GM12874 (cell line): Measurements from ENCODE around the gene UGT1A4.

Experiments used
- TF ChIP-seq, protein P1 (sequence below): IDR thresholded peaks from 2 replicates; pipeline ENCODE4 v1.5.1; 2011; ENCODE audit warnings: low read depth, mild to moderate bottlenecking, control low read depth, low read length, moderate library complexity; ENCODE audit not compliant: insufficient read depth

UGT1A4 gene

GRCh38 chr2:233718552-233718951 lies at the start of gene UGT1A4:
TSS of gene UGT1A4 (plus strand) at chr2:233718736. CDS start at chr2:233718821, 85 bp downstream.
- TF ChIP-seq, protein P1, sequence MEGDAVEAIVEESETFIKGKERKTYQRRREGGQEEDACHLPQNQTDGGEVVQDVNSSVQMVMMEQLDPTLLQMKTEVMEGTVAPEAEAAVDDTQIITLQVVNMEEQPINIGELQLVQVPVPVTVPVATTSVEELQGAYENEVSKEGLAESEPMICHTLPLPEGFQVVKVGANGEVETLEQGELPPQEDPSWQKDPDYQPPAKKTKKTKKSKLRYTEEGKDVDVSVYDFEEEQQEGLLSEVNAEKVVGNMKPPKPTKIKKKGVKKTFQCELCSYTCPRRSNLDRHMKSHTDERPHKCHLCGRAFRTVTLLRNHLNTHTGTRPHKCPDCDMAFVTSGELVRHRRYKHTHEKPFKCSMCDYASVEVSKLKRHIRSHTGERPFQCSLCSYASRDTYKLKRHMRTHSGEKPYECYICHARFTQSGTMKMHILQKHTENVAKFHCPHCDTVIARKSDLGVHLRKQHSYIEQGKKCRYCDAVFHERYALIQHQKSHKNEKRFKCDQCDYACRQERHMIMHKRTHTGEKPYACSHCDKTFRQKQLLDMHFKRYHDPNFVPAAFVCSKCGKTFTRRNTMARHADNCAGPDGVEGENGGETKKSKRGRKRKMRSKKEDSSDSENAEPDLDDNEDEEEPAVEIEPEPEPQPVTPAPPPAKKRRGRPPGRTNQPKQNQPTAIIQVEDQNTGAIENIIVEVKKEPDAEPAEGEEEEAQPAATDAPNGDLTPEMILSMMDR, result no peak

GRCh38 chr2:233671290-233672161 lies 47.0 kb upstream of the UGT1A4 start, which contains the start of gene UGT1A9:
TSS of gene UGT1A9 (plus strand) at chr2:233671898. CDS start at chr2:233671935, 37 bp downstream.
- TF ChIP-seq, protein P1, result no peak

- TF ChIP-seq, protein P1, result no peak
Measured at GRCh38 chr2:233672886-233673285, 45.6 kb upstream of the UGT1A4 start.

DNA sequence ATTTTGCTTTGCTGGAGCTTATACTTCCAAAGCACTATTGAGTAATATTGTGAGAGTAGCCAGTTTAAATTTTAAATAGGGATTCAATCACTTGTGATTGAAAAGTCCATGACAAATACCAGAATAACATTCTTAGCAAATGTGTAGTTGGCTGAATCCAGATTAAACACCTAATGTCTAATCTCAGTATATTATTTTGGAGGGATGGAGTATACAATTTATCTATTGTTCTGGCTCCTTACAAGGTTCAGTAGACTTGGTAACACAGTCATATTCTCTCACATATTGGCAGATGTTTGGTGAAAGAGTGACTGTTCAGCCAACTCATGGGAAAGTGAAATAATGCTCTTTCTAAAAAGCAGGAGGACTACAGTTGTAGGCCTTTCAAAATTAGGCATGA lies 44.6 kb upstream of the UGT1A4 start:
- TF ChIP-seq, protein P1, result no peak

DNA sequence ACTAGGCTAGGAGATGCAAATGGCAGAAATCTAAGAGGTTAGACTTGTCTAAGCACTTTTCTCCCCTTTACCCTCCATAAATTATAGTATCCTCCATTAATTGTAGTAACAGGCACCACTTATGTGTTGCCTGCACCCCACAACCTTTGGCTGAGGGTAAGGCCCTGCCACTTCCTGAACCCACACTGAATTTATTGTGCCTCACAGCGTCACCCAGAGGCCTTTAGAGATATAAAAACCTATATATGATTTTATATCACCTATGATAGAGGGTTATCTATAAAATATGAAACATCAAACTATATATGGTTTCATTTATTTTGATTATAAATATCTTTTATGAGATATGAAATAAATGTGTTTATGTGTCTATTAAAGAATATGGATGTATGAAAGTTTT lies 44.2 kb upstream of the UGT1A4 start:
- TF ChIP-seq, protein P1, result no peak

- TF ChIP-seq, protein P1, result no peak
Measured at GRCh38 chr2:233674995-233675394, 43.5 kb upstream of the UGT1A4 start.

DNA sequence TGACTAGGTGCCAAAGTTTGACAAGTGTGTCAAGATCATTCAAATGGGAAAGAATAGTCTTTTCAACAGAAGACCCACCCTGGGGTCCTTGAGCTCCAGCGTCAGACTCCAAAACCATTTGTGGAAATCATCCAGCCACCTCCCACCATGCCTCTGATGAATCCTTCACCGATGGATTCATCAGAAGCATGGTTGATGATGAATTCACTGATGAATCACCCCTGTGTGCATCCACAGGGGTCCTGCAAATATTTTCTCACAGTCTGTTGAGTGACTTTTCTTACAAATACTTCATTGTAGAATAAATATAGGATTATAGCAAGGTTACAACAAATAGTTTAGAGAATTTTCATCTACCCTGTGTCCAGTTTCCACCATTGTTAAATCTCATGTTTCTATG lies 42.5 kb upstream of the UGT1A4 start:
- TF ChIP-seq, protein P1, result no peak
